Upper lobe of left lung (tissue), 6 donors: ENCODE measurements around the gene CTTNBP2. TPM values are rescaled to one million over a fixed set of nuclear protein-coding genes. Genes with fewer than 3 reads are reported as not detected.

ENCODE experiments used
- ATAC-seq, 2 donors: fragments of 200-7000 bp; cut with Tn5 transposase; one replicate each; pipeline ENCODE4 v1.9.1; 2022; ENCODE audit warnings: mild to moderate bottlenecking in 2 of 2, moderate library complexity in 2 of 2; ENCODE audit not compliant: low FRiP score in 2 of 2
- DNase-seq, 2 donors: peaks; one replicate each; pipeline ENCODE4 v3.0.0-alpha.2; 2019 to 2020
- H3K27ac ChIP-seq, 4 donors: fragments of 200-600 bp; sonication (generic); one replicate each; pipeline ENCODE4 v1.5.1; 2016 to 2019
- H3K27me3 ChIP-seq, 4 donors: fragments of 200-600 bp; sonication (generic); one replicate each; pipeline ENCODE4 v1.5.1; 2017 to 2019
- H3K36me3 ChIP-seq, 4 donors: fragments of 200-600 bp; sonication (generic); one replicate each; pipeline ENCODE4 v1.5.1; 2016 to 2019
- H3K4me1 ChIP-seq, 4 donors: fragments of 200-600 bp; sonication (generic); one replicate each; pipeline ENCODE4 v1.5.1; 2018 to 2019
- H3K4me3 ChIP-seq, 4 donors: fragments of 200-600 bp; sonication (generic); one replicate each; pipeline ENCODE4 v1.5.1; 2017 to 2019; ENCODE audit warnings: mild to moderate bottlenecking in 2 of 4, moderate library complexity in 1 of 4
- H3K9me3 ChIP-seq, 4 donors: fragments of 200-600 bp; sonication (generic); one replicate each; pipeline ENCODE4 v1.5.1; 2018 to 2019
- EP300 ChIP-seq, 4 donors: sonication (generic); formaldehyde crosslinking; IDR thresholded peaks; one replicate each; pipeline ENCODE4 v1.5.1; 2017; ENCODE audit warnings: antibody characterized with exemption in 4 of 4, control low read depth in 2 of 4
- POLR2A ChIP-seq, 4 donors: fragments of 450-650 bp; IDR thresholded peaks; one replicate each; pipeline ENCODE4 v1.5.1; 2016 to 2017; ENCODE audit warnings: antibody characterized with exemption in 4 of 4, mild to moderate bottlenecking in 2 of 4
- POLR2AphosphoS5 ChIP-seq, 2 donors: sonication (generic); formaldehyde crosslinking; IDR thresholded peaks; one replicate each; pipeline ENCODE4 v1.5.1; 2017; ENCODE audit warnings: antibody characterized with exemption in 2 of 2
- WGBS, 2 donors: methylation state at CpG; one replicate each; pipeline ENCODE4 v1.1.5; 2017 to 2018; 5-methylcytosine and 5-hydroxymethylcytosine counted together
- total RNA-seq, 6 donors: library from RNA; depleted of rRNA in 4 of 6; stranded (reverse); fragments of >200 nt in 4 of 6; gene quantifications; one replicate each; pipeline versions ENCODE4 v1.1.0 to v1.2.1, GENCODE V29; 2016 to 2021
- TF ChIP-seq, protein P1 (sequence below), 6 experiments: fragments of 450-650 bp in 4 of 6; fragments of 200-600 bp in 2 of 6; sonication (generic) in 2 of 6; IDR thresholded peaks; one replicate each; pipeline ENCODE4 v1.5.1; 2016 to 2019; ENCODE audit warnings: antibody characterized with exemption in 6 of 6
- donor health status: DM: no; HTN: no; CAD: no; lungs with moderate emphysema.
- donor health status: DM: no; HTN: yes; CAD: no; lungs with severe emphysema.

The CTTNBP2 gene, protein sequence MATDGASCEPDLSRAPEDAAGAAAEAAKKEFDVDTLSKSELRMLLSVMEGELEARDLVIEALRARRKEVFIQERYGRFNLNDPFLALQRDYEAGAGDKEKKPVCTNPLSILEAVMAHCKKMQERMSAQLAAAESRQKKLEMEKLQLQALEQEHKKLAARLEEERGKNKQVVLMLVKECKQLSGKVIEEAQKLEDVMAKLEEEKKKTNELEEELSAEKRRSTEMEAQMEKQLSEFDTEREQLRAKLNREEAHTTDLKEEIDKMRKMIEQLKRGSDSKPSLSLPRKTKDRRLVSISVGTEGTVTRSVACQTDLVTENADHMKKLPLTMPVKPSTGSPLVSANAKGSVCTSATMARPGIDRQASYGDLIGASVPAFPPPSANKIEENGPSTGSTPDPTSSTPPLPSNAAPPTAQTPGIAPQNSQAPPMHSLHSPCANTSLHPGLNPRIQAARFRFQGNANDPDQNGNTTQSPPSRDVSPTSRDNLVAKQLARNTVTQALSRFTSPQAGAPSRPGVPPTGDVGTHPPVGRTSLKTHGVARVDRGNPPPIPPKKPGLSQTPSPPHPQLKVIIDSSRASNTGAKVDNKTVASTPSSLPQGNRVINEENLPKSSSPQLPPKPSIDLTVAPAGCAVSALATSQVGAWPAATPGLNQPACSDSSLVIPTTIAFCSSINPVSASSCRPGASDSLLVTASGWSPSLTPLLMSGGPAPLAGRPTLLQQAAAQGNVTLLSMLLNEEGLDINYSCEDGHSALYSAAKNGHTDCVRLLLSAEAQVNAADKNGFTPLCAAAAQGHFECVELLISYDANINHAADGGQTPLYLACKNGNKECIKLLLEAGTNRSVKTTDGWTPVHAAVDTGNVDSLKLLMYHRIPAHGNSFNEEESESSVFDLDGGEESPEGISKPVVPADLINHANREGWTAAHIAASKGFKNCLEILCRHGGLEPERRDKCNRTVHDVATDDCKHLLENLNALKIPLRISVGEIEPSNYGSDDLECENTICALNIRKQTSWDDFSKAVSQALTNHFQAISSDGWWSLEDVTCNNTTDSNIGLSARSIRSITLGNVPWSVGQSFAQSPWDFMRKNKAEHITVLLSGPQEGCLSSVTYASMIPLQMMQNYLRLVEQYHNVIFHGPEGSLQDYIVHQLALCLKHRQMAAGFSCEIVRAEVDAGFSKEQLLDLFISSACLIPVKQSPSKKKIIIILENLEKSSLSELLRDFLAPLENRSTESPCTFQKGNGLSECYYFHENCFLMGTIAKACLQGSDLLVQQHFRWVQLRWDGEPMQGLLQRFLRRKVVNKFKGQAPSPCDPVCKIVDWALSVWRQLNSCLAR (N-terminal part only)
- 1 to 10 TPM; 3.3 to 7.0 (median 5.1) TPM for total RNA-seq

DNA sequence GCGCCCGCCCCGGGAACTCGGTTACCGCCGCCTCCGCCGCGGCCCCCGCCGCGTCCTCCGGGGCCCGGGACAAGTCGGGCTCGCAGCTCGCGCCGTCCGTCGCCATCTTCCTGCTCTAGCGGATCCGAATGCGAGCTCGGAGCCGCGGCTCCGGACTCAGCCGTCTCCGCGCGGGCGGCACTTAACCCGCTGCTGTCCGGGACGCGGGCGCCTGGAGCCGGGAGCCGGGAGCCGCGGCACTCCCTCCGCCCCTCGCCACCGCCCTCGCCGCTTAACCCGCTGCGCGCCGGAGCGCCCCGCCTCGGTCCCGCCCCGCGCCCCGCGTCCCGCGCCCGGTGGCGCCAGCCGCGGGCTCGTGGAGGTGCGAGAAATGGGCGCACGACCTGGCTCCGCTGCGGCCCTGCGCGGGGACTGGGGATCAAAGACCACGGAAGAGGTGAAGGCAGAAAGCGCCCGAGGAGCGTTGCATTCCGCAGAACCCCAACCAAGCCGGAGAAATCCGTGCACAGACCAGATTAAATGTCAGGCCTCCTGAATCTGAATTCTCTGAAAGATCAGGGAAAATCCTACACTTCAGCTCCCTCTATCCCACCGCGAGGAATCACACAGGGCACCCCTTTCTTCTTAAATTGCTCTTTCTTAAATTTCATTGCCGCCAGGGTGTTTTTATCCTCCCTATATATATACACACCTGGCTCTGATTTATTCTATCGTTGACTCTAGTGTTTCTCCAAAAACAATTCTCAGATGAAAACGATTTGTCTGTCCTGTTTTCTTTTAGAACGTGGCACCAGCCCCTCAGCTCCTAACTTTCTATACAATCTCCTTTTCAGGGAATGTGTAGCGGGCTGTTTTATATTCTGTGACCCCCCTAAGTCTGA is at the start of gene CTTNBP2:
Gene CTTNBP2 (minus strand): TSS at position 132 of the 881 bp plus-strand sequence. CDS start 26 bp downstream, at position 106.
- ATAC-seq (peak in 1 of 2 donors; percentile 94), DNase-seq (peak; percentile 53 to 91)
- Histone ChIP-seq H3K27me3 (peaks cover 0 to 20% (median 9%) of the 10 kb centered on the region in 4 donors), H3K4me3 (peak within 1 kb of the TSS; percentile 25 to 64 (median 57)), H3K4me1 (peaks cover 3 to 17% (median 11%) of the 10 kb centered on the region in 4 donors), H3K27ac (peak within 1 kb of the TSS; percentile 25 to 77 (median 46)), H3K36me3 (no peaks in the 10 kb centered on the region), H3K9me3 (no peaks in the 10 kb centered on the region)
- 5 to 9% methylated on average over 25 to 28 of the region's 87 CpGs for WGBS, 2 donors
- TF ChIP-seq EP300 (IDR thresholded peaks at IDR 0.05), result no peak
- TF ChIP-seq POLR2A (IDR thresholded peaks at IDR 0.05), result no peak
- no peak for TF ChIP-seq POLR2AphosphoS5 (IDR thresholded peaks at IDR 0.05)
- TF ChIP-seq, protein P1, sequence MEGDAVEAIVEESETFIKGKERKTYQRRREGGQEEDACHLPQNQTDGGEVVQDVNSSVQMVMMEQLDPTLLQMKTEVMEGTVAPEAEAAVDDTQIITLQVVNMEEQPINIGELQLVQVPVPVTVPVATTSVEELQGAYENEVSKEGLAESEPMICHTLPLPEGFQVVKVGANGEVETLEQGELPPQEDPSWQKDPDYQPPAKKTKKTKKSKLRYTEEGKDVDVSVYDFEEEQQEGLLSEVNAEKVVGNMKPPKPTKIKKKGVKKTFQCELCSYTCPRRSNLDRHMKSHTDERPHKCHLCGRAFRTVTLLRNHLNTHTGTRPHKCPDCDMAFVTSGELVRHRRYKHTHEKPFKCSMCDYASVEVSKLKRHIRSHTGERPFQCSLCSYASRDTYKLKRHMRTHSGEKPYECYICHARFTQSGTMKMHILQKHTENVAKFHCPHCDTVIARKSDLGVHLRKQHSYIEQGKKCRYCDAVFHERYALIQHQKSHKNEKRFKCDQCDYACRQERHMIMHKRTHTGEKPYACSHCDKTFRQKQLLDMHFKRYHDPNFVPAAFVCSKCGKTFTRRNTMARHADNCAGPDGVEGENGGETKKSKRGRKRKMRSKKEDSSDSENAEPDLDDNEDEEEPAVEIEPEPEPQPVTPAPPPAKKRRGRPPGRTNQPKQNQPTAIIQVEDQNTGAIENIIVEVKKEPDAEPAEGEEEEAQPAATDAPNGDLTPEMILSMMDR (IDR thresholded peaks at IDR 0.05), result no peak

DNA sequence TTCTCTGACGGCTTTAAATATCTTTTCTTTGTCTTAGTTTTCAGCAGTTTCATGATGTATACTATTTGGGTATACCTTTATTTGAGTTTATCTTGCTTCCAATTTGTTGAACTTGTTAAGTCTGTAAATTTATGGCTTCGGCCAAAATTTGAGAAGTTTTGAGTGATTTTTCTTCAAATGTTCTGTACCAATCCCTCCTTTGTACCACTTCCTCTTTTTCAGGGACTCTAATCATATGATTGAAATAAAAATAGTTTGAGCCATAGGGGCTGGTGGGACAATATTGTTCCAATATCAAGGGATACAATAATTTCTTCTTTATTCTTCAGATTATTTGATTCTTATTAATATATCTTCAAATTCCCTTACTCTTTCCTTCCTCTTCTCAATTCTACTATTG is 43.1 kb upstream of the CTTNBP2 start:
- no peak for ATAC-seq
- no peak for DNase-seq
- no peaks in the 10 kb centered on the region for H3K4me1 ChIP-seq
- H3K9me3 ChIP-seq, result no peaks in the 10 kb centered on the region
- H3K27ac ChIP-seq, result no peak overlapping the region
- no peaks in the 10 kb centered on the region for H3K36me3 ChIP-seq
- no peak overlapping the region for H3K4me3 ChIP-seq
- no peaks in the 10 kb centered on the region for H3K27me3 ChIP-seq
- WGBS, 2 donors, result 92 to 93% methylated on average over 2 of the region's 2 CpGs
- TF ChIP-seq, protein P1 (IDR thresholded peaks at IDR 0.05), result no peak
- TF ChIP-seq POLR2AphosphoS5 (IDR thresholded peaks at IDR 0.05) (no peak), POLR2A (IDR thresholded peaks at IDR 0.05) (no peak), EP300 (IDR thresholded peaks at IDR 0.05) (no peak)

DNA sequence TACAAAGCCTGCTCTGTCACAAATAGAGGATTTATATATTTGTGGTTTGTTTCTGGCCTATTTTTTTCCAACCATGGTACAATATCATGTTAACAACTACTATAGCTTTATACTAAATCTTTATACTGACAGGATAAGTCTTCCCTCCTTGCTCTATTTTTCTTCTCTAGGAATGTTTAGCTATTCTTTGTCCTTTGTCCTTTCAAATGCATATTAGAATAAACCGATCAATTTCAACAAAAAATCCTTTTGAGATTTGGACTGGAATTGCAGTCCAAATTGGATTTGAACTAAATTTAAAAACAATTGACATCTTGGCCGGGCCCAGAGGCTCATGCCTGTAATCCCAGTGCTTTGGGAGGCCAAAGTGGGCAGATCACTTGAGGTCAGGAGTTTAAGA is 39.2 kb upstream of the CTTNBP2 start:
- H3K4me1 ChIP-seq, result no peaks in the 10 kb centered on the region
- TF ChIP-seq, protein P1 (IDR thresholded peaks at IDR 0.05), result no peak
- TF ChIP-seq POLR2A (IDR thresholded peaks at IDR 0.05) (no peak), POLR2AphosphoS5 (IDR thresholded peaks at IDR 0.05) (no peak), EP300 (IDR thresholded peaks at IDR 0.05) (no peak)
- 78 to 87% methylated on average over 2 of the region's 2 CpGs for WGBS, 2 donors

More for the DNA sequence above, 39.2 kb upstream of the CTTNBP2 start:
- Histone ChIP-seq H3K4me3 (no peak overlapping the region), H3K27ac (no peak overlapping the region), H3K9me3 (no peaks in the 10 kb centered on the region), H3K27me3 (no peaks in the 10 kb centered on the region), H3K36me3 (no peaks in the 10 kb centered on the region)
- DNase-seq, result no peak
- no peak for ATAC-seq
